GM19035 (cell line): Measurements from ENCODE around the gene MFSD12.

Experiments
- ATAC-seq: cut with Tn5 transposase; IDR thresholded peaks from one replicate; pipeline ENCODE4 v1.9.1; 2021; ENCODE audit not compliant: unreplicated experiment

The MFSD12 gene

DNA sequence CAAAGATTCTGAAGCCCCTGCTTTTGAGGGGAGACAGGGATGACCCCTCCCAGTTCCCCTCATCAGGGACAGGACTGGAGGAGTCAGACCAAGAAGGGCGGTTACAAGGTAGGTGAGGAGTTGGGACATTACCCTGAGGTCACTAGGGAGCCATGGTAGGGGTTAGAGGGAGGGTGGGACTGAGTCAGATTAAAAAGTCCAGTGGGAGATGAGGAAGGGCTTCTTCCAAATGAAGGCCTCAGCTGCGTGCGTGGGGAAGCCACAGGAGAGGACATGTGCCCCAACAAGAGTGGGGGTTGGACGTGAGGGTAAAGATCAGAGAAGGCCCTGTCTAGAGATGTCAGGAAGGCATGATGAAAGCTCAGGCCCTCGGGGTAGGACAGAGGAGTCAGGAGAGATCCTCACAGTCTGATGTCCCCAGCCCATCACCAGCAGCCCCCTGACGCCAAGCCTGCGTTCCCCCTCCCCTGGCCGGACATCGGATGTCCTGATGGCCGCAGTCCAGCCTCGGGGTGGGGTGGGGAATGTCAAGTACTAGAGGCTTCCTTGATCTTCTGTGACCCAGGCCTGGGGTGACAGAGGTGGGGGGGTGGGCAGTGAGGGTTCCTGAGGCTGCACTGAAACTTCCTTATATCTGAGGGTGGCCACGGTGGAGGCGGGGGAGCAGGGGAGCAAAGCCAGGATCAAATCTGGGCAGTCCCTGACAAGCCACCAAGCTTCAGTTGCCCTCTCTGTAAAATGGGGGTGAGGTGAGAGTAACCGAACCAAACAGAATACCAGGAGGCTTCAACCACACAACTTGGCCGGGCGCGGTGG lies 6.5 kb upstream of the MFSD12 start:
- no peak for ATAC-seq

DNA sequence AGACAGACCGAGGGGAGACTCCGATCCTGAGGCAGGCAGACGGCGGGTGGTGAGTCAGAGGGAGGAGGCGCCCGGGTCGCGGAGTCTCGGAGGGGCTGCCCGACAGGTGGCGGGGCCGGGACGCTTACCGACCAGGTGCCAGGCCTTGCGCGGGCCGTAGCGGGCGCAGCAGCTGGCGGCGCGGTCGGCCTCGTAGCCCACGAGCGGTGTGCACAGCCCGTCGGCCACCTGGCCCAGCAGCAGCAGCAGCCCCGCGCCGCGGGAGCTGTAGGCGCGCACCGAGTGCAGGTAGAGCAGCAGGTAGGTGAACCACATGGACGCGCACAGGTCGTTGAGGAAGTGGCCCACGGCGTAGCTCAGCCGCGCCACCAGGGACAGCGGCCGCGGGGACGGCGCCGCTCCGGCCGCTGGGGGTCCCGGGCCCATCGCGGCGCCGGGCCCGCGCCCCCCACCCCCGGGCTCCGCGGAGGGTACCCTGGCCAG lies 367 bp downstream of the MFSD12 start:
- ATAC-seq = peak; percentile 9

DNA sequence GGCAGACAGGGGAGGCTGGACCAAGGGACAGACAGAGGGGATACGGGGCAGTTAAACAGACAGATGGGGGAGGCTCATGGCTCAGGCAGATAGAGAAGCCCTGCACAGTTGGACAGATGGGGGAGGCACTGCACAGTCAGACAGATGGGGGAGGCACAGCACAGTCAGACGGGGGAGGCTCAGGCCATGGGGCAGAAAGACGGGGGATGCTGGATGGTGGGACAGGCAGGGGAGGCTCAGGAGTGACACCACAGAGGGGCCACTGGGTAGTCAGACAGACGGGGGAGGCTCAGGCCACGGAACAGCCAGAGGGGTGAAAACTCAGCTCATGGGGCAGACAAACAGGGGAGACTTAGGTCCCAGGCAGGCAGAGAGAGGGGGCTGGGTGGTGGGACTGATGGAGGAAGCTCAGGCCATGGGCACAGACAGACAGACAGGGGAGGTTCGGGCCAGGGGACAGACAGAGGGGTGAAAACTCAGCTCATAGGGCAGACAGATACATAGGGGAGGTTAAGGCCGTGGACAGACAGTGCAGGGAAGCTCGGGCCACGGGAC lies 886 bp downstream of the MFSD12 start:
- ATAC-seq = no peak

DNA sequence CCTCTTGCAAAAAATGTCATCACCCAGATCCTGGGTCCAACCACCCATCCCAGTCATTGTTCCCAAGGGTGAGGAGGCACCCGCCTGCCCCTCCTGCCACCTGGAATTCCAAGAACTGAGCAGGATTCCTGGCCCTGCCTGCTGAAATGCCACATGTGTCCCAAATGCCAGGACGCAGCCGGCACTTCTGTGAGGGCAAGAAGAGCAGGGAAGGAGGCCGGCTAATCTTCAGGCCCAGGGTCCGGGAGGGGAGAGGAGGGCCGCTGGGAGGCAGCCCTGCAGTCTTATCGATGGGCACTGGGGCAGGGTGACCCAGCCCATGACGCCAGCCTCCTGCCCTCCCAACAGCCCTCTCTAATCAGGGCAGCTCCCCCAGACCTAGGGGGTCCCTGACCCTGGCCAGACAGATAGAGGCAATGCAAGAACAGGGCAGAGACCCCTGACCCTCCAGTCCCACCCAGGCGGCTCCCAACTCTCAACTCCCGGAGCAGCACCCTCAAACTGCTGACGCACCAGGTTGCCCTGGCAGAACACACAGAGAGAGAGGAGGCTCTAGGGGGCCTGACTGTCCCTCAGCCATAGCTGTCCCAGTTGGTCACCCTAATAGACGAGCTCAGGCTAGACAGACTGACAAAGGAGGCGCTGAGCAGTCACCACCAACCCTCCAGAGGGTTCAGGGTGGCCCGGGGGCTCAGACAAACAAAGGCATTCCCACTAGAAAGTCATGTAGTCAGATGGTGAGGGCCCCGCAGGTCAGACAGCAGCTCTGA lies 1.5 kb downstream of the MFSD12 start:
- no peak for ATAC-seq

DNA sequence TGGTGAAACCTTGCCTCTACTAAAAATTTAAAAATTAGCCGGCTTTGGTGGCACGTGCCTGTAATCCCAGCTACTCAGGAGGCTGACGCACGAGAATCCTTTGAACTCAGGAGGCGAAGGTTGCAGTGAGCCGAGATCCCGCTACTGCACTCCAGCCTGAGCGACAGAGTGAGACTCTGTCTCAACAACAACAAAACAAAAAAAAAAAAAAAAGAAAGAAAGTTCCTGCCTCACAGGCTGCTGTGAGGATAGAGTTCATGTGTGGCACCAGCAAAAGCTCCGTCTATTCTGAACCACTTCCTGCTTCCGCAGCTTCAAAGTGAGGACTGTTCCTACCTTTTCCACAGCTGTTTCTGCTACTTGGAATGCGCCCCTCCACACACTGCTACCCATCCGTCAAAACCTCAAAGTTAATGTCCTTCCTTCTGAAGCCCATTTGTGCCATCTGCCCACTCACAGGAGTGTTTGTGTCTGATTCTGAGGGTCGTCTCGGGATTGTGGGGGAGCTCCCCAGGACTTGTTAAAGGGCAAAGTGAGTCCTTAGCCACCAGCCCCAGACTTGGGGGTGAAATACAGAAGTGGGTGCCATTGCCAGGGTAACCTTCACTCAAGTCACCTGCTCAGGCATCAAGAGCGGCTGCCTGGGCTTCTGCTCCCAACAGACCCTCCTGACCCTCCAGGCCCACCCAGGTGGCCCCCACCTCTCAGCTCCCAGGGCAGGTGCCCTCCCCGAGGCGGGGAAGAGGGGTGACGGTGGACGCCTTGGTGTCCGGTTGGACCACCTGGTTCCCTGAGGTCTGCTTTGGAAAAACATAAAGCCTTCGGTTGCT lies 2.9 kb downstream of the MFSD12 start:
- ATAC-seq = no peak

DNA sequence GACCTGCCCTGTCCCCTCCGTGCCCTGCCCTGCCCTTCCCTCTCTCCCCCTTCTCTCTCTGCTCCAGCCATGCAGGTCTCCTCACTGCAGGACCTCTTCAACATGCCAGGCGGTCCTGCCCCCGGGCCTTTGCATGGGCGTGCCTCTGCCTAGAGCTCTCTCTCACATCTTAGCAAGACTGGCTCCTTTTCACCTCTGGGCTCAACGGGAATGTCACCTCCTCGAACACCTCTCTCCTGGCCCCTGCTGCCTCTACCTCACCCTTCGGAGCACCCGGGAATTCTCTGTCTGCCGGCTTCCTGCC lies 5.6 kb downstream of the MFSD12 start:
- no peak for ATAC-seq

DNA sequence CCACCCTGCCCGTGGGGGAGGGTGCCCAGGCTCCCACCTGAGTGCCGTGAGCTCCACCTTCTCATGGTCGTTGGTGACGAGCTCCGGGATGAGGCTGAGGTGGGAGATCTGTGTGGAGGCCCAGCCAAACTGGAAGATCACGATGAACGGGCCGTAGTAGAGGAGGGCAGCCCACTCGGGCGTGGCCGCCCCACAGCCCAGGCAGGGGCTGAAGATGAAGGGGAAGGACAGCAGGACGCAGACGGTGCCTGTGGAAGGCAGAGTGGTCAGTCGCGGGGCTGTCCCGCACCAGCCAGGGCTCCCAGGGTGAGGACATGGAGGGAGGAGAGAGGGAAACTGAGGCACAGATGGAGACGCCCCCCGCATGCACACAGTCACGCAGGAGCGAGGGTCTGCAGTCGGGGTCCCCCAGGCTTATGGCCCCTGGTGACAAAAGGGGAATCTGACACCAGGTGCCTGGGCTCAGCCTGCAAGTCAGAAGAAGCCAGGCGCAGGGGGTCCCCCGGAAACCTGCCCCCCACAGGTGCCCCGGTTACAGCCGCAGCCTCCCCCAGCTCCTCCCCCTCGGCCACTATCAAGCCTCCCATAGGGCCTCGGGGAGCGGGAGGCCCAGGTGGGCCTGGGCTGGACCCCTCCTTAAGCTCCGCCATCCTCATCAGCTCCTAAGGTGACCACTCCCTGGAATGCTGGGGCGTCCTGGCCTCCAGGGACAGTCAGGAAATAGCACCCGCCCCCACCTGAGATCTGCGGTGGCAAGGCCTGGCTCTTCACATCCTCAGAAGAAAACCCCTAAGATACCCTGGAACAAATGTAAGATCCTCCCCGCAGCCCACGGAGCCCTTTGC lies 6.2 kb downstream of the MFSD12 start:
- ATAC-seq = no peak

DNA sequence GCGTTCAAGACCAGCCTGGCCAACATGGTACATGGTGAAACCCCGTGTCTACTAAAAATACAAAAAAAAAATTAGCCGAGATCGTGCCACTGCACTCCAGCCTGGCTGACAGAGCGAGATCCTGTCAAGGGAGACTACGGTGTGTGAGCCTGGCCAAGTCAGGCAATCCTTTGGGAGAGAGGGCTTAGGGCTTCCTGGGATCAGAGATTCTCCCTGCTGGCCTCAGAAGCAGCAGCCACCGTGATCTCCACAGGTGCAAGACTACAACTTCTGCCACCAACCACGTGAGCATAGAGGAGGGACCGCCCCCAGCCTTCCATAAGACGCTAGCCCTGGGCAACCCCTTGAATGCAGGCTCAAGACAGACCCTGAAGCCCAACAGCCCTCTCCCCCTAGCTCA lies 7.6 kb downstream of the MFSD12 start:
- no peak for ATAC-seq

DNA sequence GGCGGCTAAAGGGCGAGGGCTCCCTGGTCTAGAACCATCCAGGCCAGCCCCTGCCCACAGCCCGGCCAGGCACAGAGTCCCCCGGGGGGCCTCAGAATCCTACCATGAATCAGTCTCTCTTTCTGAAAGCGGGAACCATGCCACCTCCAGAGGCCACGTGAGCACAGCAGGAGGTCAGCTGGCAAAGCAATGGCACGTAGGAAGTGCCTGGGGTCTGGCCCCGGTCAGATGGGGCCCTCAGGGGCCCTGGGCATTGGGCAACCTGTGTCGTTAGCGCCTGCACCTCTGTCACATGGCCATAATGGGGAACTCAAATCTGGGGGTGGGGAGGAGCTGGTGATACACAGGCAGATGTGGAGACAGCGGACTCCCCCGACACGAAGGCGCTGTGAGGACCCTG lies 8.8 kb downstream of the MFSD12 start:
- ATAC-seq = no peak

DNA sequence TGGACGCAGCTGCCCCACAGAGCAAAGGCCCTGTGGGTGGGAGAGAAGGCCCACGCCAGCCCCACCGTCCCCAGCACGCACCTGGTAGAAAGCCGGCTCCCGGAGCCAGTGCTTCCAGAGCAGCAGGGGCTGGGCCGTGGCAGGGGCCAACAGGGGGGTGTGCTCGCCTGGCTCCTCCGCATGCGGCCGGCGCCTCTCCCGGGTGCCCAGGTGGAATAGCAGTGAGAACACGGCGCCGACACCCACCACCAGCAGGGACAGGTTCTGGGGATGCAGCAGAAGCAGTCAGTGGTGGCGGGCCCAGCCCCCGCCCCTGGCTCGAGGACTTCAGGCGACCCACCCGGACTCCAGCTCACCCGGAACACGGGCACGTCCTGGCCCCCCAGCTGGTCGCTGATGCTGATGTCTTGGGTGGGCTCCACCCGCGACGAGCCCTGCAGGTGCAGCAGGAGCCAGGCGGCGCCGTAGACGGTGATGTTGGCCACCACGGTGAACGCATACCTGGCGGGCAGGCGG lies 9.6 kb downstream of the MFSD12 start:
- ATAC-seq = no peak

DNA sequence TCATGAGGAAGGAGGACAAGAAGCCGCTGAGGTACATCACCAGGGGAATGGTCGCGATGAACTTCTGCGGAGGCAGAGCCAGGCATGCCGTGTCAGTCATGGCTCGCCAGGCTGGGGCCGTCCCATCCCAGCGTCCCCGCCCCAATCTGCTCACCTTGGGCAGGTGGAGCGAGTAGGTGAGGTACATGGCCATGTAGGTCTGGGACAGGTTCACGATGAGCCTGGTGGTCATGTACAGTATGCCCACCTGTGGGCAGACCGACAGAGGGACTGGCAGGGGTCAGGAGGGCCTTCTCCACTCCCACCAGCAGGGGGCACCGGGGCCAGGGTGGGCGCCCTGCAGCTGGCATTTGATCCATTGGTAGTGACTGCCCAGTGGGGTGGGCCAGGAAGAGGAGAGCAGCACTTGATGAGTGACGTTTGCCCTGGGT lies 10.1 kb downstream of the MFSD12 start:
- ATAC-seq = no peak

DNA sequence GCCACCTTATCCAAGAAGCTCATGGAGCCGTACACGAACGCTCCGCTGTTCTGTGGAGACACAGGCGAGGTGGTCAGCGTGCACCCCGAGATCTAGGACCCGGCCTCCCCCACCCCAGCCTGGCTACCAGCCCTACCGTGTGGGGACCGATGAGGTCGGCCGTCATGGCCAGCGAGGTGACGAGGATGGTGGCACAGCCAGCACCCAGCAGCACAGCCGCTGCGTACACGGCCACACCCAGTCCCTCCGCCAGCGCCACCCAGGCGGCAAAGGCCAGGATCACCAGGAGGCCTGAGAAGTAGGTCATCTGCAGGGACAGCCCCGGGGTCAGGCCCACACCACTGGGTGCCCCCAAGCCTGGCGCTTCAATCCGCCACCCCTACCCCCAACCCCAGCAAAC lies 11.3 kb downstream of the MFSD12 start:
- ATAC-seq = no peak

DNA sequence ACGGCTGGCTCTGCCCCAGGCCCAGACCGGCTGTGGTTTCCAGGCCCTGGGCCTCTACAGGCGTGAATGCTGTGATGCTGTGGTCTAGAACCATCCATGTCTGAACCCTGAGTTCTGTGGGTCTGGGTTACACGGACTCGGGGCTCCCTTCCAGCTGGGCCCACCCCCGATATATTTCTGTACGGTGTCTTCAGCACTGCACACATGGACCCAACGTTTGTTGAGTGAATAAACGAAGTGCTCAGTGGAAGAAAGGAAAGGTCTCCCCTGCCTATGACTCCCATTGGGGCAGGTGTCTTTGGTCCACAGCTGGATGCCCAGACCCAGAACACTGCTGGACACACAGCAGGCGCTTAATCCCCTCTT lies 11.7 kb downstream of the MFSD12 start:
- ATAC-seq = no peak

DNA sequence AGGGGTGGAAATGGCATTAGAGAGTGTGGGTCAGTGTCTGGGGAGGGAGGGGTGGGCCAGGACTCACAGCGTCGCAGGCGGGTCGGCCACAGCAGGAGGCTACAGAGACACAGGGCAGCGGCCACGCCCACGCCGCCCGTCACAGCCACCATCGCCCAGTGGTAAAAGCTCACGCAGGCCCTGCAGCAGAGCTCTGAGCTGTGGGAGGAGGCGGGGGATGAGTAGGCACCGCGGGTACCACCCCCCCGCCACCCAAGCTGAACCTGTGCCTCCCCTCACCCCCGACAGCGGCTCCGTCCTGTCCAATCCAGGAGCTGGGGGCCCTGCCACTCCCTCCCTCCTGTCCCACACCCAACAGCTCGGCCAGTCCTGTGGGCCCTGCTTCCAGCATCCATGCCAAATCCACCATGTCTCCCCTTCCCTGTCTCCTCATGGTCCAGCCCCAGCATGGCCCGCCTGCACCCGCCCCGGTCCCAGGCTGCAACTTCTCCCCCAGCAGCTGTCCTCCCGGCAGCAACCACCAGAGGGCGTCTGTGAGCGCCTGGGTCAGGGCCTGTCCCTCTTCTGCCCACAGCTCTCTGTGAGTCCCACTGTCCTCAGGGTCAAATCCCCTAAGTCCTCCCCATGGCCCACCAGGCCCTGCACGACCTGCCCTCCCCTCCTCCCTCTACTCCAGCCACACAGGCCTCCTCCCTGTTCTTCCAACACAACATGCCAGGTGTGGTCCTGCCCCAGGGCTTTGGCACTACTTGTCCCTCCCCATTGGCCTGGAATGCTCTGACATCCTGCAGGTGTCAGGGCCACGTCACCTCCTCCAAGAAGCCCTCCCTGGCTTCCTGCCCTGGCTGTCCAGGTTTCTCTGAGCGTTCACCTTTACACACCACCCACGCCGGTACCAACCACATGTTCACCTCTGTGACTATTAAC lies 12.4 kb downstream of the MFSD12 start:
- ATAC-seq = no peak

DNA sequence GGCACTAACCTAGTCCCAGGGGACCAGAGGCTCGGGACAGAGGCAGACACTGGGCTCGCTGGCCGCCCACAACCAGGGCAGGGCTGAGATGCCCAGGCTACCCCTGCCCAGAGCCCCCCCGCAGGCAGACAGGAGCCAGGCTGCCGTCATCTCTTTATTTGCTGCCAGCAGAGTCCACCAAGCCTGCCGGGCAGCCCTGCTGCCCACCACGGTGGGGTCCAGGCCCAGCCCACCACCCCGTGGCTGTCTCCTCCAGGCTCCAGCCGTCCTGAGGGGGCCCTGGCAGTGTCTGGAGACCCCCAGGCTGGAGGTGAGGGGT lies 13.4 kb downstream of the MFSD12 start:
- ATAC-seq = no peak

DNA sequence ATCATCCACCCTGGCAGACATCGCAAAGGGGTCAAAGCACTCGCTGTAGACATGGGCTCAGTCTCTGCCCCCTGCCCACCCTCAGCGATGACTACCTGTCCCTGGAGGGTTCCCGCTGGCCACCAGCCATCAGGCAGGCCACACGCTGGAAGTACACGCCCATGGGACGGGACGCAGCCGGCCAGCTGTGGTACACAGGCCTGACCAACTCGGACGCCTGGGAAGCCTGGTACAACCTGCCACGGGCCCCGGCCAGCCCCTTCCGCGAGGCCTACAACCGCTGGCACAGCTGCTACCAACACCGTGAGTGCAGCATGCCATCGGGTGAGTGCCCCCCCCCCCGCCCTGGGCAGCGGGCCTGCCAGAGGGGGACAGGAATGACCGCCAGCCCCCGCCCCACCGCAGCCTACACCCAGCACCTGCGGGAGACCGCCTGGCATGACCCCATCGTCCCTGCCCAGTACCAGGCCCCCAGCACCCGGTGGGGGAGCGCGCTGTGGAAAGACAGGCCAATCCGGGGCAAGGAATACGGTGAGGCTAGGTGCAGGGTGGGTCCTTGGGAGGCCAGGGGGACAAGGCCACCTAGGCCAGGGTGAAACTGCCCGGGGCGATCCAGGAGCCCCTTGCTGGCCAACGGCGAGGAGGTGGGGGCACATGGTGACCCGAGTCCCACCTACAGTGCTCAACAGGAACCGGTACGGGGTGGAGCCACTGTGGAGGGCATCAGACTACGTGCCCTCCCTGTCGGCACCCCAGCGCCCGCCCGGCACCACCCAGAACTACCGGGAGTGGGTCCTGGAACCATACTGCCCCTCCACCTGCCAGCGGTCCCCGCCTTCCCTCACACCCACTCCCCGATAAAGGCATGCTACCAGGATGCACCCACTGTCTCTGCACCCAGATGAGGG lies 14.0 kb downstream of the MFSD12 start:
- no peak for ATAC-seq

DNA sequence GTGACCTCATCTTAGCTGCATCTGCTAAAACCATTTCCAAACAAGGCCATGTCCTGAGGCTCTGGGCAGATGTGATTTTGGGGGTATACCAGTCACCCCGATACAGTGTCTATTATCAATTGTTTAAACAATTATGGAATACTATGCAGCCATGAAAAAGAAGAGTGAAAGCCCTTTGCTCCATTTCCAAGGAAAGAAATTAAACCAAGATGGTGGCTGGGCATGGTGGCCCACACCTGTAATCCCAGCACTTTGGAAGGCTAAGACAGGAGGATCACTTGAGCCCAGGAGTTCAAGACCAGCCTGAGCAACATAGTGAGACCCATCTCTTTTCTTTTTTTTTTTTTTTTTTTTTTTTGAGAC lies 17.6 kb downstream of the MFSD12 start:
- ATAC-seq = no peak

DNA sequence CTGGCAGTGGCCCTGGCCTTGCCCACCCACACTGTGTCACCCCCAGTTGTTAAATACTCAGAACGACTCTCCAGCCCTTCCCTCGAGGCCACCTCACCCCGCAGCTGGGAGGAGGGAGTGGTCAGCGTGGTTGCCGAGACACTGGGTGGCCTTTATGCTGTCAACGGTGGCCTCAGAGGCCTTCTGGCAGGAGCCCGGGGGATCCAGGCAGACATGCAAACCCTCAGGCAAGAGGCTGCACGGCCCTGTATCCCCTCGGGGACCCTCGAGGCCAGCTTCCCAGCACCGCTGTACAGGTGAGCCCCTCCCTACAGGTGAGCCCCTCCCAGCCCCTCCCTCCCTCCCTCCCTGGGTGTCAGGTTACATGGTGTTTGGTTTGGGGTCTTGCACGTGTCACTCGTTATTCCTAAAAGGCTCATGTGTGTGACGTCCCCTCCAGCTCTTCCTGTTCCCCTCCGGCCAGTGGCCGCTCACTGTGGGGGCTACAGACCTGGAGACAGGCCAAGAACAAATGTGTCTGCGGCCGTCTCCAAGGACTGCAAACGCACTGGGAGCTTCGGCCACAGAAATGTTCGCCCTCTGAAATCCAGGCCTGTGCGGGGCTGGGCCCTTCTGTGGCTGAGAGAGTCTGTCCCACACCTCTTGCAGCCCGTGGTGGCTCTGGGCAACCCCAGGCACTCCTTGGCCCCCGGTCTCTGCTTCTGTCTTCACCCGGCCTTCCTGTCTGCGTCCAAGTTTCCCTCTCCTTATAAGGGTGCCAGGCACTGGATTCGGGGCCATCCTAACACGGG lies 18.2 kb downstream of the MFSD12 start, which contains the start of gene TEKTIP1:
Gene TEKTIP1 (plus strand): TSS at position 210 of the 791 bp plus-strand sequence. CDS start 4 bp downstream, at position 214.
- ATAC-seq = no peak
